Measurements from ENCODE around the gene PAIP2B. TPM values are rescaled to one million over a fixed set of nuclear protein-coding genes. Genes with fewer than 3 reads are reported as not detected.

The PAIP2B gene
- total and polyA plus RNA-seq, 9 of the 15 experiments (the other 6 are each of a cell fraction or from before 2014, with no cell fraction given): 0.18 to 0.38 (median 0.25) TPM

DNA sequence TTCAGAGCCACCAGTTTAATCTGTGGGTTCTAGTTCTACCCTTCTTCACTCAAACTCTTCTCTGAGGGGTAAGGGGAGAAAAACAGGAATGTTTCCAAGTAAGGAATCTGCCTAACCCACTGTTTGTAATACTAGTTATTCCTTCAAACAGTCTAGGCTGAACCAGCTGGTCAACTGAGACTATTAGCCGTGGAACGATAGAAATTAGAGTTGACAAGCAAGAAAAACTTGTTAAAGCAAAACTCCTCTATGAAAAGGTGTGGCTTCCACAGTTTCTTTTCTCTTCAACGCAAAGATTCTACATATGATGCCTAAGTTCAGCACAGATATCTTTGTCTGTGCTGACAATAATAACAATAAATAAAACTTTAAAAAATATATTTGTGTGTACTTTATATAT is 11.5 kb downstream of the PAIP2B start:
- ChIA-PET CTCF (ENCODE audit: low intra/inter-chr PET ratio) (no interaction called here), POLR2A (no interaction called here)

DNA sequence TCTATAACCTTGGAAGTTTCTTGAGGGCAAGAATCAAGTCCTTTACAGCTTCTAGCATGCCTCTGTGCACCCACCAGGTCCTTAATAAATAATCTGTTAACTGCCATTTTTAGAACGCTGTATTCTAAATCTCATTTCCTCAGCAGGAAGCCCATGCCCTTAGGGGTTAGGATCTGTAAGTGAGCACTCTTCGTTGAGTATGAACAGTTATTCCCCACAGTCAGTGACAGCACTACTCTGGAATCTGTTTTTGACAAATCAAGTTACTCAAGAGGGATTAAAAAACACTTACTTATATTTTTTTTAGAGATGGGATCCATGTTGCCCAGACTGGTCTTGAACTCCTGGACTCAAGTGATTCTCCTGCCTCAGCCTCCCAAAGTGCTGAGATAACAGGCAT is 14.6 kb downstream of the PAIP2B start:
- no peak for ATAC-seq
- CTCF ChIA-PET (ENCODE audit: low intra/inter-chr PET ratio): no interaction called here

More for the DNA sequence above, 11.5 kb downstream of the PAIP2B start:
- Histone ChIP-seq H3K9me3 (replicated peaks; ENCODE audit: control insufficient read depth, insufficient read depth, low read depth, low read length) (no peaks in the 10 kb centered on the region), H3K27ac (ENCODE audit: extremely low read depth, low read depth, low read length) (no peak overlapping the region), H4K20me1 (replicated peaks; ENCODE audit: control insufficient read depth, insufficient read depth, low read length) (no peaks in the 10 kb centered on the region), H3K27me3 (ENCODE audit: control insufficient read depth in 2 of 2, insufficient read depth in 2 of 2, low read length in 2 of 2) (peaks cover under 1 to 7% of the 10 kb centered on the region in 2 experiments; a peak in 1 of 5 replicates), H3K4me1 (replicated peaks in 1 of 2; ENCODE audit: control insufficient read depth in 2 of 2, insufficient read depth in 2 of 2, low read length in 2 of 2) (no peaks in the 10 kb centered on the region), H3K79me2 (ENCODE audit: control insufficient read depth, insufficient read depth, low read length) (no peaks in the 10 kb centered on the region), H3K9me1 (ENCODE audit: control insufficient read depth, insufficient read depth, low read length) (no peaks in the 10 kb centered on the region), H2AFZ (ENCODE audit: low read depth, low read length) (no peak overlapping the region), H3K4me2 (ENCODE audit: insufficient read depth, low read length) (no peak overlapping the region), H3K4me3 (no peak overlapping the region), H3K36me3 (ENCODE audit: control insufficient read depth, insufficient read depth, low read length) (no peaks in the 10 kb centered on the region), H3K9ac (ENCODE audit: insufficient read depth in 1 of 2, low read depth in 2 of 2, low read length in 2 of 2) (no peak overlapping the region)
- FAIRE-seq: no peak
- TF ChIP-seq, protein P1, sequence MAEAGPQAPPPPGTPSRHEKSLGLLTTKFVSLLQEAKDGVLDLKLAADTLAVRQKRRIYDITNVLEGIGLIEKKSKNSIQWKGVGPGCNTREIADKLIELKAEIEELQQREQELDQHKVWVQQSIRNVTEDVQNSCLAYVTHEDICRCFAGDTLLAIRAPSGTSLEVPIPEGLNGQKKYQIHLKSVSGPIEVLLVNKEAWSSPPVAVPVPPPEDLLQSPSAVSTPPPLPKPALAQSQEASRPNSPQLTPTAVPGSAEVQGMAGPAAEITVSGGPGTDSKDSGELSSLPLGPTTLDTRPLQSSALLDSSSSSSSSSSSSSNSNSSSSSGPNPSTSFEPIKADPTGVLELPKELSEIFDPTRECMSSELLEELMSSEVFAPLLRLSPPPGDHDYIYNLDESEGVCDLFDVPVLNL (CRISPR knock-in tag; IDR thresholded peaks at IDR 0.05; ENCODE audit: low read depth): no peak
- TF ChIP-seq RCOR1 (IDR thresholded peaks at IDR 0.05; ENCODE audit: borderline replicate concordance in 1 of 2, low read depth in 2 of 2, low read length in 2 of 2): no peak
- BruUV-seq (replicated peaks): no TSS peak
- 0% methylated on average over 3 of the region's 3 CpGs for WGBS (ENCODE audit: insufficient coverage, low coverage, missing lambda C conversion rate)
- DNase-seq (ENCODE audit: extremely low read depth in 1 of 4, low spot score in 3 of 4): no peak
- intact Hi-C loops (cut with micrococcal nuclease): no loop called here
- ATAC-seq: no peak
- in situ Hi-C loops (cut with MboI): no loop called here

More for the DNA sequence above, 14.6 kb downstream of the PAIP2B start:
- no peaks in the 10 kb centered on the region for H3K9me1 ChIP-seq (ENCODE audit: control insufficient read depth, insufficient read depth, low read length)
- FAIRE-seq: no peak
- no peak overlapping the region for H2AFZ ChIP-seq (ENCODE audit: low read depth, low read length)
- POLR2A ChIA-PET: no interaction called here
- intact Hi-C loops (cut with micrococcal nuclease) (no loop called here), in situ Hi-C loops (cut with MboI) (no loop called here)
- no peak overlapping the region for H3K4me3 ChIP-seq
- H3K27me3 ChIP-seq (ENCODE audit: control insufficient read depth in 2 of 2, insufficient read depth in 2 of 2, low read length in 2 of 2): peaks cover 7 to 8% of the 10 kb centered on the region in 2 experiments; a peak in 2 of 5 replicates
- no peaks in the 10 kb centered on the region for H3K36me3 ChIP-seq (ENCODE audit: control insufficient read depth, insufficient read depth, low read length)
- no peak overlapping the region for H3K4me2 ChIP-seq (ENCODE audit: insufficient read depth, low read length)
- no peak for DNase-seq (ENCODE audit: extremely low read depth in 1 of 4, low spot score in 3 of 4)
- no peak overlapping the region for H3K27ac ChIP-seq (ENCODE audit: extremely low read depth, low read depth, low read length)
- no peaks in the 10 kb centered on the region for H3K9me3 ChIP-seq (replicated peaks; ENCODE audit: control insufficient read depth, insufficient read depth, low read depth, low read length)
- 0% methylated on average over 2 of the region's 2 CpGs for WGBS (ENCODE audit: insufficient coverage, low coverage, missing lambda C conversion rate)
- no peaks in the 10 kb centered on the region for H4K20me1 ChIP-seq (replicated peaks; ENCODE audit: control insufficient read depth, insufficient read depth, low read length)
- TF ChIP-seq MEF2D (tag; conservative IDR thresholded peaks at IDR 0.05; ENCODE audit: low read depth) (no peak), ZNF644 (tag; IDR thresholded peaks at IDR 0.05; ENCODE audit: low read depth) (no peak), ZNF23 (CRISPR knock-in tag; IDR thresholded peaks at IDR 0.05) (no peak), SRF (CRISPR knock-in tag; IDR thresholded peaks at IDR 0.05) (no peak)
- TF ChIP-seq, protein P2, sequence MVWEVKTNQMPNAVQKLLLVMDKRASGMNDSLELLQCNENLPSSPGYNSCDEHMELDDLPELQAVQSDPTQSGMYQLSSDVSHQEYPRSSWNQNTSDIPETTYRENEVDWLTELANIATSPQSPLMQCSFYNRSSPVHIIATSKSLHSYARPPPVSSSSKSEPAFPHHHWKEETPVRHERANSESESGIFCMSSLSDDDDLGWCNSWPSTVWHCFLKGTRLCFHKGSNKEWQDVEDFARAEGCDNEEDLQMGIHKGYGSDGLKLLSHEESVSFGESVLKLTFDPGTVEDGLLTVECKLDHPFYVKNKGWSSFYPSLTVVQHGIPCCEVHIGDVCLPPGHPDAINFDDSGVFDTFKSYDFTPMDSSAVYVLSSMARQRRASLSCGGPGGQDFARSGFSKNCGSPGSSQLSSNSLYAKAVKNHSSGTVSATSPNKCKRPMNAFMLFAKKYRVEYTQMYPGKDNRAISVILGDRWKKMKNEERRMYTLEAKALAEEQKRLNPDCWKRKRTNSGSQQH (CRISPR knock-in tag; IDR thresholded peaks at IDR 0.05): no peak
- TF ChIP-seq, protein P3, sequence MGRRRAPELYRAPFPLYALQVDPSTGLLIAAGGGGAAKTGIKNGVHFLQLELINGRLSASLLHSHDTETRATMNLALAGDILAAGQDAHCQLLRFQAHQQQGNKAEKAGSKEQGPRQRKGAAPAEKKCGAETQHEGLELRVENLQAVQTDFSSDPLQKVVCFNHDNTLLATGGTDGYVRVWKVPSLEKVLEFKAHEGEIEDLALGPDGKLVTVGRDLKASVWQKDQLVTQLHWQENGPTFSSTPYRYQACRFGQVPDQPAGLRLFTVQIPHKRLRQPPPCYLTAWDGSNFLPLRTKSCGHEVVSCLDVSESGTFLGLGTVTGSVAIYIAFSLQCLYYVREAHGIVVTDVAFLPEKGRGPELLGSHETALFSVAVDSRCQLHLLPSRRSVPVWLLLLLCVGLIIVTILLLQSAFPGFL (CRISPR knock-in tag; IDR thresholded peaks at IDR 0.05): no peak
- BruUV-seq (replicated peaks): no TSS peak
- no peaks in the 10 kb centered on the region for H3K79me2 ChIP-seq (ENCODE audit: control insufficient read depth, insufficient read depth, low read length)
- H3K4me1 ChIP-seq (replicated peaks in 1 of 2; ENCODE audit: control insufficient read depth in 2 of 2, insufficient read depth in 2 of 2, low read length in 2 of 2): no peaks in the 10 kb centered on the region
- H3K9ac ChIP-seq (ENCODE audit: insufficient read depth in 1 of 2, low read depth in 2 of 2, low read length in 2 of 2): no peak overlapping the region

Measured in K562 (cell line).